ENCODE data around the gene COL9A3. TPM values are rescaled to one million over a fixed set of nuclear protein-coding genes. Genes with fewer than 3 reads are reported as not detected.

The COL9A3 gene
- total and polyA plus RNA-seq, 4 experiments from 2014 or later = 0.41 TPM; not detected in 3

DNA sequence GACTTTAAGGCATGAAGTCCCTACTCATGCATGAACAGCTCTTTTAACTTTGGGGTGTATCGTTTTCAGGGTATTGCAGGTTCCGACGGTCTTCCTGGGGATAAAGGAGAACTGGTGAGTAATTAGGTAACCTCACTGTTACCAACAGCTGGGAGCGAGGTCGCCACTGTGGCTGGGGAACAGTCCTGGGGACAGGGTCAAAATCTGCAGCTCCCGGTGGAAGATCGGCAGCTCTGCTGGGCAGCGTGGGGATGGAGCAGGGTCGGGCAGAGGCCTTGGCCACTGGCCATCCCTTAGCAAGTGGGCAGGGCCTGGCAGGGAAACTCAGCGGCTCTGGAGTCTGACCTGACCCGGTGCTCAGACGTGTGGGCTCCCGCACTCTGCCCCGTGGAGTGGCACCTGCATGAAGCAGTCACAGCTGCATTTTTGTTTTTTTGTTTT is 16.1 kb downstream of the COL9A3 start:
- peaks cover 0 to 5% (median 1%) of the 10 kb centered on the region in 4 donors for H3K4me1 Mint-ChIP-seq
- H3K27ac ChIP-seq (ENCODE audit: low read depth, low read length) = no peak overlapping the region
- peaks cover 4 to 5% of the 10 kb centered on the region in 2 donors for H3K27me3 Mint-ChIP-seq
- H3K27ac Mint-ChIP-seq = no peak overlapping the region
- H3K4me3 Mint-ChIP-seq = no peak overlapping the region
- no peaks in the 10 kb centered on the region for H3K27me3 ChIP-seq (ENCODE audit: insufficient read depth, low read length)
- no peaks in the 10 kb centered on the region for H3K36me3 ChIP-seq (ENCODE audit: insufficient read depth, low read length)
- H3K9me3 Mint-ChIP-seq = no peaks in the 10 kb centered on the region
- no peaks in the 10 kb centered on the region for H3K9me3 ChIP-seq (ENCODE audit: control insufficient read depth in 1 of 2, low read length in 2 of 2)
- peaks cover 11% of the 10 kb centered on the region for H3K4me1 ChIP-seq (ENCODE audit: insufficient read depth, low read length)
- intact Hi-C loops (cut with micrococcal nuclease) = no loop called here
- no peak for DNase-seq
- ChIA-PET CTCF (ENCODE audit: partially characterized antibody) (no interaction called here), POLR2A (ENCODE audit: partially characterized antibody) (no interaction called here)
- no peaks in the 10 kb centered on the region for H3K36me3 Mint-ChIP-seq
- no peak overlapping the region for H3K4me3 ChIP-seq (ENCODE audit: low read length in 2 of 2)

DNA sequence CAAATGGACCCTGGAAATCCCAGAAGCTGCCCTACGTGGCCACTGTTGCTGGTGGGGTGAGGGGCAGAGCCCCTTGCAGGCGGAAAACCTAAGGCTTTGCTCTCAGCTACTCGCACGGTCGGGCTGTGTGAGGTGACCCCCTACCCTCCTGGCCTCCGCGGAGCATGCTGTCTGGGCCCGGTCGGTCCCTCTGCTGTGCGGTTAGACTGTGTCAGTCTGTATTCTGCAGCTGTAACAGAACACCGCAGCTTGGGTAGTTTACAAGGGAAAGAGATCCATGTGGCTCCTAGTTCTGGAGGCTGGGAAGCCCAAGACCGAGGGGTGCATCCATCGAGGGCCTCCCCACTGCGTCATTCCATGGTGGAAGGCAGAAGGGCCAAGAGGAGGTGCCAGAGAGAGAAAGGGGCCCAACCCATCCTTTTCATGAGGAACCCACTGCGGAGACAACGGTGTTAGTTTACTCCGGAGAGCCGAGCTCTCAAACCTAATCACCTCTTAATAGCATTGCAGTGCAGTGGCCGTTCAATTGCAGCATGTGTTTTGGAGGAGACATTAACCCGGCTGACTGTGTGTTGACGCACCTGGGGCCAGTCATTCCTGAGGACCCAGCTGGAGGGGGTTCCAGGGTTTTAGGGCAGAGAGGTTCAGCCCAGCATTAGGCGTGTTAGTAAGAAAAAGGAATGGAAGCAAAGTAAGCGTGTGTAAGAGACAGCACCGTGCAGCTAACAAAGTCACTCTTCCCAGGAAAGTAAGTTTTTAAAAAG is 18.3 kb downstream of the COL9A3 start:
- DNase-seq = no peak
- Mint-ChIP-seq H3K27ac (no peak overlapping the region), H3K4me3 (no peak overlapping the region), H3K27me3 (peaks cover 4 to 5% of the 10 kb centered on the region in 2 donors), H3K36me3 (no peaks in the 10 kb centered on the region), H3K9me3 (peaks cover 0 to 1% (median 0%) of the 10 kb centered on the region in 8 donors), H3K4me1 (peaks cover 0 to 5% (median 1%) of the 10 kb centered on the region in 4 donors)
- Histone ChIP-seq H3K27me3 (ENCODE audit: insufficient read depth, low read length) (no peaks in the 10 kb centered on the region), H3K36me3 (ENCODE audit: insufficient read depth, low read length) (no peaks in the 10 kb centered on the region), H3K9me3 (ENCODE audit: control insufficient read depth in 1 of 2, low read length in 2 of 2) (no peaks in the 10 kb centered on the region), H3K4me1 (ENCODE audit: insufficient read depth, low read length) (peaks cover 11% of the 10 kb centered on the region), H3K27ac (ENCODE audit: low read depth, low read length) (no peak overlapping the region), H3K4me3 (ENCODE audit: low read length in 2 of 2) (no peak overlapping the region)
- intact Hi-C loops (cut with micrococcal nuclease) = no loop called here
- POLR2A ChIA-PET (ENCODE audit: partially characterized antibody) = interaction anchor here (1.4 kb wide), 1 partner anchor 20 kb away, joined by 3 read pairs; no protein-coding TSS in a partner anchor
- CTCF ChIA-PET (ENCODE audit: partially characterized antibody) = no interaction called here

DNA sequence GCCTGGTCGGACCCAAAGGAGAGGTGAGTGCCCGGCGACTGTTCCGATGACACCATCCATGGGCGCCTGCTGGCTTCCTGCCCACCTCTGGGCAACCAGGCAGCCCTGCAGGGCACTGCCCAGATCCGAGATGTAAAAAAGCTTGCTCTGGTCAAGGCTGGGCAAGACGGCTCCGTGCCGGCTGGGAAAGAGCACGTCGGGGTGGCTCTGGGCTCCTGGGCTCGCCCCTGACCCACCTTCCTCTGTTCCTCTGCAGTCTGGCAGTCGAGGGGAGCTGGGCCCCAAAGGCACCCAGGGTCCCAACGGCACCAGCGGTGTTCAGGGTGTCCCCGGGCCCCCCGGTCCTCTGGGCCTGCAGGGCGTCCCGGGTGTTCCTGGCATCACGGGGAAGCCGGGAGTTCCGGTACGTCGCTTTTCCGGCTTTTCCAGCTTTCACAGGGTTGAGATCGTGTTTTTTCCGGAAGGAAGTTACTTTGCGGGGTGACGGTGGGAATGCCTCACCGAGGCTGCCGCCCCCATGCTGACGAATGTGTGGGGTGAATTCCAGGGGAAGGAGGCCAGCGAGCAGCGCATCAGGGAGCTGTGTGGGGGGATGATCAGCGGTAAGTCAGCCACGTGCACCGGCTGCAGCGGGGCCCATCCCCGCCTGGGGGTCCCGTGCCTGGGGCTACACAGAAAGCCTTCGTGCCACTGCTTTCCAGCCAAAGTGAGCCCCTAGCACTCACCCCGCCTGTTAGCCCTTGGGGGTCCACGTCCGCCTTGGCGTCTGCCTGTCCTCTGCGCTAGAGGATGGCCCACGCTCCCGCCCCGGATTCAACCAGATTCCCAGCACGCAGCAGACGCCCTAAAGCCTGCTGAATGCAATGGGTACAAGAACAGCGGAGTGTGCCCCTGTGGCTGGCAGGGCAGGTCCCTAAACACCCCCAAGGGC is 19.3 kb downstream of the COL9A3 start:
- Histone ChIP-seq H3K36me3 (ENCODE audit: insufficient read depth, low read length) (no peaks in the 10 kb centered on the region), H3K27me3 (ENCODE audit: insufficient read depth, low read length) (no peaks in the 10 kb centered on the region), H3K4me1 (ENCODE audit: insufficient read depth, low read length) (peaks cover 11% of the 10 kb centered on the region), H3K9me3 (ENCODE audit: control insufficient read depth in 1 of 2, low read length in 2 of 2) (no peaks in the 10 kb centered on the region), H3K27ac (ENCODE audit: low read depth, low read length) (no peak overlapping the region), H3K4me3 (ENCODE audit: low read length in 2 of 2) (no peak overlapping the region)
- Mint-ChIP-seq H3K27me3 (peaks cover 4 to 5% of the 10 kb centered on the region in 2 donors), H3K4me3 (no peak overlapping the region), H3K9me3 (peaks cover 0 to 1% (median 0%) of the 10 kb centered on the region in 8 donors), H3K27ac (no peak overlapping the region), H3K36me3 (no peaks in the 10 kb centered on the region), H3K4me1 (peaks cover 0 to 5% (median 1%) of the 10 kb centered on the region in 4 donors)
- ChIA-PET POLR2A (ENCODE audit: partially characterized antibody) (no interaction called here), CTCF (ENCODE audit: partially characterized antibody) (no interaction called here)
- no peak for DNase-seq
- intact Hi-C loops (cut with micrococcal nuclease) = no loop called here

DNA sequence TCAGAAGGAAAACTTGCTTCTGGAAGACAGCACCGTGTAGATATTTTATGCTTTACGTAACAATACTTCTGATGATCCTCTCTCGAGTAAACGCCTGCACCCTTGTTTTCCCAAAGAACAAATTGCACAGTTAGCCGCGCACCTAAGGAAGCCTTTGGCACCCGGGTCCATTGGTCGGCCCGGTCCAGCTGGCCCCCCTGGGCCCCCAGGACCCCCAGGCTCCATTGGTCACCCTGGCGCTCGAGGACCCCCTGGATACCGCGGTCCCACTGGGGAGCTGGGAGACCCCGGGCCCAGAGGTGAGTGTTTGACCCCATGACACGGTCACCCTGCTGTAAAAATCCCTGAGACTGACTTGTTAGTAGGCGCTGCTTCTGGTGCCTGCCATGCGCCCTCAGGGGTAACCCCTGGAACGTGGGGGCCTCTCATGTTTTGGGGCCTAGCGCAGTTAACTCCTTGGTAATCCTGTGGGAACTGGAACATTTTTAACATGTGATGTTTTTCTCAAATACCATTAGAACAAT is 20.2 kb downstream of the COL9A3 start:
- no peak overlapping the region for H3K27ac Mint-ChIP-seq
- H3K4me1 ChIP-seq (ENCODE audit: insufficient read depth, low read length) = peaks cover 6% of the 10 kb centered on the region
- intact Hi-C loops (cut with micrococcal nuclease) = no loop called here
- peaks cover 4 to 5% of the 10 kb centered on the region in 2 donors for H3K27me3 Mint-ChIP-seq
- CTCF ChIA-PET (ENCODE audit: partially characterized antibody) = no interaction called here
- H3K36me3 ChIP-seq (ENCODE audit: insufficient read depth, low read length) = no peaks in the 10 kb centered on the region
- DNase-seq = no peak
- no peak overlapping the region for H3K4me3 Mint-ChIP-seq
- H3K27me3 ChIP-seq (ENCODE audit: insufficient read depth, low read length) = no peaks in the 10 kb centered on the region
- H3K4me3 ChIP-seq (ENCODE audit: low read length in 2 of 2) = no peak overlapping the region
- no peaks in the 10 kb centered on the region for H3K36me3 Mint-ChIP-seq
- POLR2A ChIA-PET (ENCODE audit: partially characterized antibody) = no interaction called here
- H3K27ac ChIP-seq (ENCODE audit: low read depth, low read length) = no peak overlapping the region
- H3K9me3 Mint-ChIP-seq = peaks cover 0 to 1% (median 0%) of the 10 kb centered on the region in 8 donors
- no peaks in the 10 kb centered on the region for H3K9me3 ChIP-seq (ENCODE audit: control insufficient read depth in 1 of 2, low read length in 2 of 2)
- peaks cover 0 to 5% (median 0%) of the 10 kb centered on the region in 4 donors for H3K4me1 Mint-ChIP-seq

DNA sequence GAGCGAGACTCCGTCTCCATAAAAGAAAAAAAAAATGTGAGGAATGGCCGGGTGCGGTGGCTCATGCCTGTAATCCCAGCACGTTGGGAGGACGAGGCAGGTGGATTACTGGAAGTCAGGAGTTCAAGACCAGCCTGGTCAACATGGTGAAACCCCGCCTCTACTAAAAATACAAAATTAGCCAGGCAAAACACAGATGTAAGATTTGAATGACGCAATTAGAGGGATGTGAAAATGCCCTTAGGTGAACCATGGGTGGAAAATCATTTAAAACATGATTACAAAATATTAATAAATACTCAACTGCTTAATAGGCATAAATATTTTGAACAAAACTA is 20.9 kb downstream of the COL9A3 start:
- ChIA-PET CTCF (ENCODE audit: partially characterized antibody) (no interaction called here), POLR2A (ENCODE audit: partially characterized antibody) (no interaction called here)
- Histone ChIP-seq H3K27me3 (ENCODE audit: insufficient read depth, low read length) (no peaks in the 10 kb centered on the region), H3K27ac (ENCODE audit: low read depth, low read length) (no peak overlapping the region), H3K9me3 (ENCODE audit: control insufficient read depth in 1 of 2, low read length in 2 of 2) (no peaks in the 10 kb centered on the region), H3K36me3 (ENCODE audit: insufficient read depth, low read length) (no peaks in the 10 kb centered on the region), H3K4me1 (ENCODE audit: insufficient read depth, low read length) (no peaks in the 10 kb centered on the region), H3K4me3 (ENCODE audit: low read length in 2 of 2) (no peak overlapping the region)
- peaks cover 4 to 5% of the 10 kb centered on the region in 2 donors for H3K27me3 Mint-ChIP-seq
- H3K9me3 Mint-ChIP-seq = peaks cover 0 to 1% (median 0%) of the 10 kb centered on the region in 8 donors
- H3K4me3 Mint-ChIP-seq = no peak overlapping the region
- H3K4me1 Mint-ChIP-seq = no peaks in the 10 kb centered on the region
- H3K36me3 Mint-ChIP-seq = no peaks in the 10 kb centered on the region
- no peak for DNase-seq
- no peak overlapping the region for H3K27ac Mint-ChIP-seq
- intact Hi-C loops (cut with micrococcal nuclease) = no loop called here

DNA sequence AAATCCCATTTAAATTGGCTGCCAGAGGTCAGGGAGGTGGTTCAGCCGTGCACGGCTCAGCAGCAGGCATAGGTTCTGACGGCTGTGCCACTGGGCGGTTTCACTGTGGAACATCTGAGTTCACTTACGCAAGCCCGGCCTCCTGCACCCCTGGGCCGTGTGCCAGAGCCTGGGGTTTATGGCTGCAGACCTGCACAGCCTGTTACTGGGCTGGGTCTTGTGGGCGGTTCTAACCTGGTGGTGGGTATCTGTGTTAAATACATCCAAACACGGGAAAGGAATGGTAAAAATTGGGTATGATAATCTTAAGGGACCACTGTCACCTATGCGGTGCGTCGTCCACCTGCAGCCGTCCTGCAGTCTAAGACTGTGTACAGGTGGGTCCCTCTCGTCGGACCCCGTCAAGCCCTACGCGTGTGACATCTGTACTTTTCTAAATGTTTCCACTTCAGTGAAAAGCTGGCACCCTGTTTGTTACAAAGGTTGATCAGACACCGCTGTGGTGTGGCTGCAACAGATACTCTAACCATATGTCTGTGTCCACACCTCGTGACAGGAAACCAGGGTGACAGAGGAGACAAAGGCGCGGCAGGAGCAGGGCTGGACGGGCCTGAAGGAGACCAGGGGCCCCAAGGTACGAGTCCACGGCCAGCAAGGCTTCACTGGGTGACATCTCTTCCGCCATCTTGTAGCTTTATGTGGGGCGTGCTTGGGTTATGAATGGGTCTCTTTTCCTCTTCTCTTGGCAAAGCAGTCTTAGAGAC is 21.5 kb downstream of the COL9A3 start:
- no peaks in the 10 kb centered on the region for H3K4me1 Mint-ChIP-seq
- ChIA-PET CTCF (ENCODE audit: partially characterized antibody) (no interaction called here), POLR2A (ENCODE audit: partially characterized antibody) (no interaction called here)
- Histone ChIP-seq H3K27me3 (ENCODE audit: insufficient read depth, low read length) (no peaks in the 10 kb centered on the region), H3K4me3 (ENCODE audit: low read length in 2 of 2) (no peak overlapping the region), H3K27ac (ENCODE audit: low read depth, low read length) (no peak overlapping the region), H3K4me1 (ENCODE audit: insufficient read depth, low read length) (no peaks in the 10 kb centered on the region), H3K9me3 (ENCODE audit: control insufficient read depth in 1 of 2, low read length in 2 of 2) (no peaks in the 10 kb centered on the region), H3K36me3 (ENCODE audit: insufficient read depth, low read length) (no peaks in the 10 kb centered on the region)
- H3K27ac Mint-ChIP-seq = no peak overlapping the region
- H3K27me3 Mint-ChIP-seq = peaks cover 4 to 5% of the 10 kb centered on the region in 2 donors
- peaks cover 0 to 1% (median 0%) of the 10 kb centered on the region in 8 donors for H3K9me3 Mint-ChIP-seq
- intact Hi-C loops (cut with micrococcal nuclease) = no loop called here
- DNase-seq = no peak
- no peak overlapping the region for H3K4me3 Mint-ChIP-seq
- H3K36me3 Mint-ChIP-seq = no peaks in the 10 kb centered on the region
